ENCODE measurements around the gene CNKSR1.

The CNKSR1 gene, protein sequence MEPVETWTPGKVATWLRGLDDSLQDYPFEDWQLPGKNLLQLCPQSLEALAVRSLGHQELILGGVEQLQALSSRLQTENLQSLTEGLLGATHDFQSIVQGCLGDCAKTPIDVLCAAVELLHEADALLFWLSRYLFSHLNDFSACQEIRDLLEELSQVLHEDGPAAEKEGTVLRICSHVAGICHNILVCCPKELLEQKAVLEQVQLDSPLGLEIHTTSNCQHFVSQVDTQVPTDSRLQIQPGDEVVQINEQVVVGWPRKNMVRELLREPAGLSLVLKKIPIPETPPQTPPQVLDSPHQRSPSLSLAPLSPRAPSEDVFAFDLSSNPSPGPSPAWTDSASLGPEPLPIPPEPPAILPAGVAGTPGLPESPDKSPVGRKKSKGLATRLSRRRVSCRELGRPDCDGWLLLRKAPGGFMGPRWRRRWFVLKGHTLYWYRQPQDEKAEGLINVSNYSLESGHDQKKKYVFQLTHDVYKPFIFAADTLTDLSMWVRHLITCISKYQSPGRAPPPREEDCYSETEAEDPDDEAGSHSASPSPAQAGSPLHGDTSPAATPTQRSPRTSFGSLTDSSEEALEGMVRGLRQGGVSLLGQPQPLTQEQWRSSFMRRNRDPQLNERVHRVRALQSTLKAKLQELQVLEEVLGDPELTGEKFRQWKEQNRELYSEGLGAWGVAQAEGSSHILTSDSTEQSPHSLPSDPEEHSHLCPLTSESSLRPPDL

DNA sequence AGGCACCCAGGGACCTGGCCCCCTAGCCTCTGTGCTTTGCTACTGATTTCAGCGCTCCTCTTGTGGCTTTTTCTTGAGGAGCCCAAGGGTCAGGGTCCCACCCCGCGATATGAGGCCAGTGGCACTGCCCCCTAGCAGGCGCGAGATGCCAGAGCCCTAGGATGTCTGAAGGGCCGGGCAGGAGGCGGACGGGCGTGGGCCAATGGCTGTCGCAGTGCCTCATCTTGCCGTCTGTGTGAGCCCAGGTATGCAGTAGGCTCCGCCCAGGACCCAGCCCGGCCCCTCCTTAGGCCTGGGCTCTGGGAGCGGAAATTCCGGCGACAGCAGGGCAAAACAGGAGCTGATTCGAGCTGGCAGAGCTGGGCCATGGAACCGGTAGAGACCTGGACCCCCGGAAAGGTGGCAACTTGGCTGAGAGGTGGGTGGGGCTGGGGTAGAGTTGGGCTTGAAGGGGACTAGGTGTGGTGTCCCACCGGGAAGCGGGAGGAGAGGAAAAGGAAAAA, at the start of gene CNKSR1:
Gene CNKSR1 (plus strand): TSS at position 310 of the 503 bp plus-strand sequence. CDS start 57 bp downstream, at position 367.
- DNase-seq, result no peak

DNA sequence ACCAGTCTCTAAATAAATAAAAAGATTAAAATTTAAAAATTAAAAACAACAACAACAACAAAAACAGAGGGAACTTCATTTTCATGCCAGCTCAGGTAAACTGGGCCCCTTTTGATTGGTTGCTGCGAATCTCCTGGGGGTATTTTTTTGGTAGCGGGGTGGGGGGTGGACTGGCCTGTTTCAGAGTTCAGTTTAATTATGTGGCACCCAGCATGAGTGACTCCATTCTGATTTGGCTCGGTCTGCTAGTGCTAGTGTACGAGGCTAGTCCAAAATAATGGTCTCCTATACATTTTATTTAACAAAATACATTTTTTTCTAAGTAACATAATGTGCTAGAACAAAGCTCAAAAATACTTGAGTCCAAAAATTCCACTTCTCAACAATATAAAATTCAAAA, 47.5 kb upstream of the CNKSR1 start:
- DNase-seq, result no peak

DNA sequence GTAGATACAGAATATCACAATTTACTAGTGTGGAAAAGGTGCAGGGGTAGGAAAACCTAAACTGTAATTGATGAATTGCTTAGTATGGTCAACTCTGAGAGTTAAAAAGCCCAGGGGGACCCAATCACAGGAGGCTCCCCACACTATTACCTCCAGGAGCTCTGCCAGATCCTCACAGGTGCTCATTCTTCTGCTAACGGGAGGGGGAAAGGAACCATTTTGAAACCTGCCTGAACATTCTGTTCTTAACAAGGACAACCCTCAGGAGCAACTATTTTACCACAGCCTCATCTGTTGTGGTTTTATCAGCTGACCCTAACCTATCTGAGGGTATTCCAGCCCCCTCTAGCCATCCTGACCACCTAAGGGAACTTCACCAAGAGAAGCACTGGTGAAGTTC, 46.6 kb upstream of the CNKSR1 start:
- DNase-seq, result no peak

DNA sequence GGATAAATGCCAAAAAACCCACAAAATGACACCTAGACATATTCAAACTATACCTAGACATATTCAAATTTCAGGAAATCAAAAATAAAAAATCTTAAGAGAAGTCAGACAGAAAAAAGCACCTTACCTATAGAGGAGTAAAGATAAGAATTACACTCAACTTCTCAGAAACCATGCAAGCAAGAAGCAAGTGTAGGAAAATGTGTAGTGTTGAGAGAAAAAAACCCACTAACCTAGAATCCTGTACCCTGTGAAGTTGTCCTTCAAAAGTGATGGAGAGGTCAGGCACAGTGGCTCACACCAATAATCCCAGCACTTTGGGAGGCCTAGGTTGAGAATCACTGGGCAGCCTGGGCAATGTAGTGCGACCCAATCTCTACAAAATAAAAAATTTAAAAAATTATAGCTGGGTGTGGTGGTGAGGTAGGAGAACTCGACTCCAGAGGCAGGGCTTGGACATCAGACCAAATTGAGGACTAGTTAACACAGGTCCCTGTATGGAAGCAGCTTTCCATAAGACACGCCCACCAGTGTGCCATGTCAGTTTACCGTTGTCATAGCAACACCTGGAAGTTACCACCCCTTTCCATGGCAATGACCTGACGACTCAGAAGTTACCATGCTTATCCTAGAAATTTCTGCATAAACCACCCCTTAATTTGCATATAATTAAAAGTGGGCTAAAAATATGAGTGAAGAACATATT, 45.0 kb upstream of the CNKSR1 start:
- no peak for DNase-seq

DNA sequence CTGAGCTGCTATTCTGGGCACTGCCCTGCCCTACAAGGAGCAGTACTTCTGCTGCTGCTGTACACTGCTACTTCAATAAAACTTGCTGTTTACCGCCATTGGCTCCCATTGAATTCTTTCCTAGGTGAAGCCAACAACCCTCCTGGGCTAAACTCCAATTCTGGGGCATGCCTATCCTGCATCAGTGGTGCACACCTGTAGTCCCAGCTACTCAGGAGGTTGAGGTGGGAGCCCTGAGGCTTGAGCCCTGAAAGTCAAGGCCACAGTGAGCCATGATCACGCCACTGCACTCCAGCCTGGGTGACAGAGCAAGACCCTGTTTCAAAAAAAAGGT, 44.5 kb upstream of the CNKSR1 start:
- no peak for DNase-seq

DNA sequence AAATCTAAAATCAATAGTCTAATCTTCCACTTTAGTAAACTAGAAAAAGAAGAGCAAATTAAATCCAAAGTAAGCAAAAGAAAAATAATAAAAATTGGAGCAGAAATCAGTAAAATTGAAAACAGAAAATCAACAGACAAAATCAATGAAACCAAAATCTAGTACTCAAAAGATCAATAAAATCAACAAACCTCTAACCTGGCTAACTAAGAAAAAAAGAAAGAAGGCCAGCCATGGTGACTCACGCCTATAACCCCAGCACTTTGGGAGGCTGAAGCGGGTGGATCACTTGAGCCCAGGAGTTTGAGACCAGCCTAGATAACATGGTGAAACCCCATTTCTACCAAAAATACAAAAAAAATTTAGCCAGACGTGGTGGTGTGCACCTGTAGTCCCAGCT, 42.8 kb upstream of the CNKSR1 start:
- no peak for DNase-seq

DNA sequence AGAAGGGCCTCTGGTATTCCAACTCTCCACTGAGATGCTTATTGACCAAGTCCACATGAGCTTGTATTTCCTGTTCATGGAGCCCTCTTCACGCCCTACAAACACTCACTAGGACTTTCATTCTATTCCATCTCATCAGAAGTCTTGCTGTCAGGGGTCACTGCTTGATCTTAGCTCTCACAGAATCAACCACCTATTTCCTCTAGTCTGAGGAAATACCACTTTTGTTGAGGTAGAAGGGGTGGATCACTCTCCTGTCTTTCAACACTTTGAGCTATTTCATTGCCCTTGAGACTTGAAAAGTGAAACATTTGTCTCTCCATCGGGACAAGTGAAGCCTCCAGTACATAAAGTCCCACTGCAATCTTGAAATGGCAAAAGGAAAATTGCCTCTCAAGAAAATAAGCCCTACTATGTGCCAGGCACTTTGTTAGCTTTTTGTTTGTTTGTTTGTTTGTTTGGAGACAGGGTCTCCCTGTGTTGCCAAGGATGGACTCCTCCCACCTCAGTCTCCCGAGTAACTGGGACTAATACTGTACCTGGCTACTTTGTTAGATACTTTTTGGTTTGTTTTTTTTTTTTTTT, 38.2 kb upstream of the CNKSR1 start:
- DNase-seq, result no peak

DNA sequence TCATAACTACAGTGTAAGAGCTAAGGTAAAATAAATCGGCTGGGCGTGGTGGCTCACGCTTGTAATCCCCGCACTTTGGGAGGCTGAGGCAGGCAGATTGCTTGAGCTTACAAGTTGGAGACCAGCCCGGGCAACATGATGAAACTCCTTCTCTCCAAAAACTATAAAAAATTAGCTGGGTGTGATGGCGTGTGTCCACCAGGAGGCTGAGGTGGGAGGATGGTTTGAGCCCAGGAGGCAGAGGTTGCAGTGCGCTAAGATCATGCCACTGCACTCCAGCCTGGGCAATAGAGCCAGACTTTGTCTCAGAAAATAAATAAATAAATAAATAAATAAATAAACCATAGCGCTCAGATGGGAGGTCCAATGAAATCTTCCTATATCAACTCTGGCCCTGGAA, 35.1 kb upstream of the CNKSR1 start:
- DNase-seq, result no peak

DNA sequence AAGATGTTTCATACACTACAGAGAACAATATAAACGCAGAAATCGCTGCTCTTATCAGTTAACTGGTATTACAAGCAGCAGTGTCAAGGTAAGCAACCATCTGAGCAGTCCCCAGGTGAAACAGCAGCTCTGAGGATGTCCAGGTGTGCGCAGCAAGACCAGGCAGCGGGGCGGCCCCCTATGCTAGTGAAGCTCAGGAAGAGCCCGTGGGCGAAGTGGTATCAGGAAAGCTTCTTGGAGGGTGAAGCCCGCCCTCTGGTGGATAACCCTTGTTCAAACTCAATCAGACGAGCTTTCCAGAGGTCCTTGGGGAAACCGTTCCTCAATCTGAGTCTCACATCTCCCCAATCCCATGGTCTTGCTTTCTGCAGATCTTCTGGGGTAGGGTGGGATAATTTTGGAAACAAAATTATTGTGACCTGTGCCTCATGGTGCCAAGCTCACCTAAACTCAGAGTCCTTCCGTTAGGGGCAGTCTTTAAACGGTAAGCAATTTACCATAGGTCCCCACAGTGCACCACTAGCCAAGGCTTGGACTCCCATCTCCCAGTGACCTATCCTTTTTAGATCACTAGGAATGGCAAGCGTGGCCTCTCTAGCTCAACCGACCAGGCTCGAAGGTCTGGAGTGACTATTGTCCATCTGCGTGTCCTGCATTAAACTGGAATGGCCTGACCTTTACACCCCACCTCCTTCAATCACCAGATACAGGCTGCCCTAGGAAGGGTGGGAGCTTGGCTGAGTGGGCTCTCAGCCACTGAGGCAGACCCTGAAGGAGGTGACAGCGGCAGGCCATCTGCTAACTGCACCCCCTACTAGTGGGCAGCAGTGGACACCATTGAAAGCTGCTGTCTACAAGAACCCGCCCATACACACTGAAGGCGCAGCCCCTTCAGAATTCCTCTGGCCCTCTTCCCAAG, 32.0 kb upstream of the CNKSR1 start:
- DNase-seq, result peak; percentile 61

DNA sequence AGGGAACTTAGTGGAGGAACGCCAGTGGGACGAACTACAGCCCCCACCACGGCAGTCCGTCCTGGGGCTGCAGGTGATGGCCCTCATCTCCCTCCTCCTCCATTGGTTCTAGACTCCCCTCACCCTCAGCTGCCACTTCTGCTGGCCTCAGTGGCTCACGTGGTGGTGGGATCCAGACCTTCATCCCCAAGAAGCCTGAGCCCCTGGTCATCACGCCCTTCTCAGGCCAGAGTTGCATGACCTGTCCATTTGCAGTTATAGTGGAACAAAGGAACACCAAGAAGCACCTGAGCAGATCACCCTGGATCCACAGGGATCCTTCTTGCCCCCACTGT, 31.4 kb upstream of the CNKSR1 start:
- no peak for DNase-seq

DNA sequence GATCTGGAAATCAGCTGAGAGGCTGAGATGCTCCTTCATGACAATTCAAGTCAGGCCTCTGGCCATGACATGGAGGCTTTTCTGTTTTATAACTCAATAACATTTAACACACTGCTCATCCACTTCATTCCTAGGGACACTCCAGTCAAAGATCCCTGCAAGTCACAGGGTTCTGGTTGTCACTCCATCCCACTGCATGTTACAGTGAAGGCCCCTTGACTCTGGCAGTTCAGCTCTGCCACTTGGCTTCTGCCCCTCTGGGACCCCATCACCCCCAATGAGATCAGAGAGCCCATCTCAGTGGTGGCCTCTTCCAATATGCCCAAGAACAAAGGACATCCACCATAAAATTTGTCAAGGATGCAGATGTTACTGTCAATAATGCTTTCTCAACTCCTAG, 28.4 kb upstream of the CNKSR1 start:
- DNase-seq, result no peak

DNA sequence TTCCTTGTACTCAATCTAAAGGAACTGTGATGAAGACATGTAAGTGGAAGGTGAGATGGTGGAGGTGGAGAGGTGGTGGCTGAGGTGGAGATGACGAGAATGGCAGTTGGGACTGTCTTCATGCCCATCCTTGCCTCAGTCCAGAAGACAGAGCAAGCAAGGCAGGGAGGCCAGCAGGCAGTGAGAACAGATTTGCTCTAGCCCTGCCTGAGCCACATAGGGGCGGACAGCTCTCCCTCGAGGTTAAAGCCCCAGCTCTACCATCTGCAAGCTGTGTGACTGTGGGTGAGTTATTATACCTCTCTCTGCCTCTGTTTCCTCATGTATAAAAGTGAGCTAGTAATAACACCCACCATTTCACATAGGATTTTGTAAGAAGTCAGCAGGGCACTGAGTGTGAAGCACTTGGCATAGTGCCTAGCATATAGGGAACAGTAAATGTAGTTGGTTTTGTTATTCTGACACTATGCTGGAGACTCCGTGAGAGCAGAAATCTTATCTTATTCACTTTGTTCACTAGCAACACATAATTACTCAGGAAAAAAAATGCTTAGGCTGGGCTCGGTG, 23.2 kb upstream of the CNKSR1 start:
- no peak for DNase-seq

DNA sequence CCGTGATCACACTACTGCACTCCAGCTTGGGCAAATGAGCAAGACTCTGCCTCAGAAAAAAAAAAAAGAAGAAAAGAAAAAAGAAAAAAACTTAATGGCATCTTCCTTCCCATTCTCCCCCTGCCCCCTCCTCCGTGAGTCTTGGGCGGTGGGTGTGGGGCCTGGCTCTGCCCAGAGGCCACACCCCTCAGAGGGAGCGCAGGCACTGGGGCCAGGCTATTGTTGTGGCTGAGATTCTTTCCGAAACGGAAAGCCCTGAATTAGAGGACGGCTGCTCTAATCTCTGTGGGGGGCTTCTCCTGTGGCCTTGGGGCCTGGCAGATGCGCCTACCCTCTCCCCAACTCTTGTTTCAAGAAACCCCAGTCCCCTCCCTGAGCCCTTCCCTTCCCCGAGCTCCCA, 22.5 kb upstream of the CNKSR1 start:
- no peak for DNase-seq

DNA sequence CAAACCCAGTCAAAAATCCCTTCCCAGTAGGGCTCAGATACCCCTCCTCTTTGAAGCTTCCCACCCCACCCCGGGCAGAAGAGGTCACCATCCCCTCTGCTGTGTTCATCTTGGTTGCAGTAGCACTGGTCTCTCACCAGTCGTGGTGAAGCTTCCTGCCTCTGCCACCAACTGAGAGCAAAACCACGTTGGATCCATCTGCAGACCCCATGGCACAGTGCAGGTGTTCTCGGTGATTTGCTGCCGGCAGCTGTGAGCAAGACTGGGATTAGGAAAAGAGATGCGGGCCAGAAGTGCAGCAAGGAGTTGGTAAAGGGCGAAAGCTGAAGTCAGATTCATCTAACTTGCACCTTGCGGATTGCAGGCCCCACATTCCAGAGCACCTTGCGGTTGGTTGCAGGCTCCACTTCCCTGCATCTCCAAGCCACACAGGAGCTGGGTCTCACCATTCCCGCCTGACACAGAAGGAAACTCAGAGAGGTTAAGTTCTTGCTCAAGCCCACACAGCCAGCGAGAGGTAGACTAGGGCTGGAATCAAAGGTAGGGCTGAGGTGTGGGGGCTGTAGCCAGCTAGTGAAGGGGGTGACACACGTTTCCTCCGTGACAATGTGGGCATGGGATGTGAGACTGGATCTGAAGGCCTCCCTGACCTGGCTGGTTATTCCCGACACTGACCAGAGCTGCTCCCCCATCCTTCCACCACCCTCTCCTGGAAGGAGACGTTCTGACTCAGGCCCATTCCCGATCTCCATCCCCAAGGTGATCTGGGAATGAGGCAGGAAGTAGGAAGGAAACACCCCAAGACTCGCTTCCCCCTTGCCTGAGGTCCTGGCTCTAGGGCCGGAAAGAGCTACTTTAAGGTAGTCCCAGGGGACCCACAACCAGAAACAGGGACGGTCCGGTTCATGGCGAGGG, 21.7 kb upstream of the CNKSR1 start:
- DNase-seq, result no peak

DNA sequence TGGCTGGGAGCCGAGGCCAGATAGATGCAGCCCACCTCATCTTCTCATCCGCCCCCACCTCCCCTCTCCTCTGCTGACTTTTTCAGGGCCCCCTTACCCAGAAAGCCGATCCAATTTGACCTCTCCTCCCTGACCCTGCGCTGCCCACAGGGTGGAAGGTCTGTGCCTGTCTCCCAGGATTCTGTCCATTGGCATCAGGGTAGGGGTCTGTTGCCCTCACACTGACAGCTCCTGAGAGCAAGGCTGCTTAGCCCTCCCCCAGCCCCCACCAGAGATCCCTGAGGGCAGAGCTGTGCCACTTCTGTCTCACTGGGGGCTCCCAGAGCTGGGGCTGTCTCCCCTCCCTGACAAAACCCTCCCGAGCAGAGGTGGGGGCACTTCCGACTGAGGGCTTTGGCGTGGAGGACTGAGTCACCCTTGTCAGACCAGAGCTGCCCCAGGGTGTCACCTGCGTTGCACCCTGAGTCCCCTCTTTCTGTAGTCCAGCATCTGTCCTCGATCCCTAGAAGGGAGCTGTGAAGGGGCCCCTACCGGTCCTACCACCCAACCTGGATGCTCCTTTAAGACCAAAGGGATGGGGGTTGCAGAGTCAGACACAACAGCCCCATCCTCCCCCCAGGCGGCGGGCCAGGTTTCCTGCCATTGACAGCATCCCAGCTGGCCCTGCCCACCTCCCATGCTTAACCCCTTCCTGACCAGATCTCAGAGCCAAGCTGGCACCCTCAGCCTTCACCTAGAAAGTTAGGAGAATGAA, 20.8 kb upstream of the CNKSR1 start:
- no peak for DNase-seq

DNA sequence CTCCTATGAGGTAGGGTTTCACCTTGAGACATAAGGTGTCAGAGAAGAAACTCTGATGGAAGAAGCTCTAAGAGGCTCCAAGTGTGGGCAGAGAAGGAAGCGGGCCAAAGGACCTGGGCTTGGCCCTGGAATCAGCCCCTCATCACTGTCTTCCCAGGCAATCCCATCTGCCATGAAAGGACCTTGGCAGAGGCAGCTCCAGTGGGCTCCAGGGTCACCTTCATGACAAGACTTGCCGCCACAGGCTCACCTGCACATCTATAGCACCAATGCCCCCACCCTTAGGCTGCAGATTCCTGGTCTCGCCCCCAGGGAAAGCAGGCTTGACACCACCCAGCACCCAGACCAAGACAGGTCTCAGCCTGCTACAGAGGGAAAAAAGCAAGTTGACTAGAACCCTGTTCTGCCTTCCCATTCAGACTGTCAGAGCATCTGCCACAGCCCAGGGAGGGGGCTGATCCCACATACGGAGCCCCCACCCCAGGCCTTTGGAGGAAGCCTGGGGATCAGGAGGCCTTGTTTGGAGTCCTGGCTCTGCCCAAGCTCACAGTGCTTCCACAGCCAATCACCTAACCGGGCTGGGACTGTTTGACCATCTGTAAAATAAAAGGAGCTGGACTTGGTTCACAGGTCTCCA, 18.9 kb upstream of the CNKSR1 start:
- DNase-seq, result no peak

DNA sequence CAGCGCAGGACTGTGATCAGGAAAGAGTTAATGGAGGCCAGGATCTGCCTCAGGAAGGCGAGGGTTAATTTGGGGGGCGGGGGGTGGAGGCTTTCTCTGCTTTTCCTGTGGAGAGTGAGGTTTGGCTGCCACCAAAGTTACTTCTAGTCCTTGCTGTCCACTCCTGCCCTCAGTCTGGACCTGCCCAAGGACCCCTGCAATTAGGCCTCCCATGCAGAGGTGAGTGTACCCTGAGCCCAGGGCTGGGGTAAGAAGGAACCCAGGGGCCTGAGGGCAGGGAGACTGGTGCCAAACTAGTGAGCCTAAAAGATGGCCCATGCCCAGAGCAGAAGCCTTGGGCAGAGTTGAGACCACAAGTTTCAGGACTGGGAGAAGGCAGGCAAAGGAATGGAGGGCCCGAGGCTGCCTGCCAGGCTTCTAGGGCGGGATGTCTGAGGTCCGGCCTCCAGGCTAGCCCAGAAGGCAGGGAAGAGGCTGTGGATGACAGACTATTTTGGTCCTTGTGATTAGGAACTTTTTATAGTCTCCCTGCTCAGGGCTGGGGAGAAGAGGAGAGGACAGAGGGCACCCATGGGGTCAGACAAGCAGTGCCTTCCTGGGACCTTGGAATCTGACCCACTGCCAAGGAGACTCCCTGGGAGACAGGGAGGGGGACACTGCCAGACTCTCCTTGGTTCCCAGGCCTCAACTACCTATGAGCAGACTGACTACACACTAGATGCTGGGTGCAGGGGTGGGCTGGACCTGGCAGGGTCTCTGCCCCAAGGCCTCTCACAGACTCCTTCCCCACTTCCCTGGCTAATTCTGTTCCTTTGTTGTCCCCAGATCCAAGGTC, 18.2 kb upstream of the CNKSR1 start, which contains the start of gene FAM110D:
Gene FAM110D (plus strand): TSS at position 172 of the 835 bp plus-strand sequence. CDS start 2,213 bp downstream, outside the sequence.
- no peak for DNase-seq

DNA sequence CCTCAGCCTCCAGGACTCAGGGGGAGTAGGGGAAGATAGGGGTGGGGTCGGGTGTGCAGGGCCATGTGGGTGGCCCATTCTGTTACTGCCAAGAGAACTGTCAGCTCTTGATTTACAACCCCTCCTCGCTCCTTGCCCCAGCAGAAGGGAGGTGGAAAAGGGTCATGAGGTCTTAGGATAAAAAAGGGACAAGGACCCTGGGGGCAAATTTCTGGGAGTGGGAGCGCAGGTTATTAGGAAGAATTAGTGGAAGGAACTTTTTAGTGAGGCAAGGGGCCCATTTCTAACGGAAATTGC, 17.6 kb upstream of the CNKSR1 start:
- no peak for DNase-seq

Measured in activated effector memory CD4-positive, alpha-beta T cell treated with Interleukin-2 at 50 U/mL for 16 hours (primary cell).